ENCODE measurements around the gene ARFIP1.

- TF ChIP-seq ZBTB7A (tag by site-specific recombination; IDR thresholded peaks at IDR 0.05; ENCODE audit: low read depth) (no peak), ZNF302 (tag by site-specific recombination; IDR thresholded peaks at IDR 0.05; ENCODE audit: low read depth) (no peak), OVOL3 (tag by site-specific recombination; IDR thresholded peaks at IDR 0.05) (no peak), ZNF266 (tag by site-specific recombination; IDR thresholded peaks at IDR 0.05; ENCODE audit: low read depth) (no peak), ZNF529 (tag by site-specific recombination; IDR thresholded peaks at IDR 0.05; ENCODE audit: insufficient replicate concordance) (no peak), ZNF114 (tag by site-specific recombination; IDR thresholded peaks at IDR 0.05) (no peak), ZSCAN23 (tag by site-specific recombination; IDR thresholded peaks at IDR 0.05) (no peak), KLF9 (tag by site-specific recombination; IDR thresholded peaks at IDR 0.05; ENCODE audit: low read depth) (no peak), REPIN1 (tag by site-specific recombination; IDR thresholded peaks at IDR 0.05; ENCODE audit: low read depth) (no peak)
- TF ChIP-seq, protein P1, sequence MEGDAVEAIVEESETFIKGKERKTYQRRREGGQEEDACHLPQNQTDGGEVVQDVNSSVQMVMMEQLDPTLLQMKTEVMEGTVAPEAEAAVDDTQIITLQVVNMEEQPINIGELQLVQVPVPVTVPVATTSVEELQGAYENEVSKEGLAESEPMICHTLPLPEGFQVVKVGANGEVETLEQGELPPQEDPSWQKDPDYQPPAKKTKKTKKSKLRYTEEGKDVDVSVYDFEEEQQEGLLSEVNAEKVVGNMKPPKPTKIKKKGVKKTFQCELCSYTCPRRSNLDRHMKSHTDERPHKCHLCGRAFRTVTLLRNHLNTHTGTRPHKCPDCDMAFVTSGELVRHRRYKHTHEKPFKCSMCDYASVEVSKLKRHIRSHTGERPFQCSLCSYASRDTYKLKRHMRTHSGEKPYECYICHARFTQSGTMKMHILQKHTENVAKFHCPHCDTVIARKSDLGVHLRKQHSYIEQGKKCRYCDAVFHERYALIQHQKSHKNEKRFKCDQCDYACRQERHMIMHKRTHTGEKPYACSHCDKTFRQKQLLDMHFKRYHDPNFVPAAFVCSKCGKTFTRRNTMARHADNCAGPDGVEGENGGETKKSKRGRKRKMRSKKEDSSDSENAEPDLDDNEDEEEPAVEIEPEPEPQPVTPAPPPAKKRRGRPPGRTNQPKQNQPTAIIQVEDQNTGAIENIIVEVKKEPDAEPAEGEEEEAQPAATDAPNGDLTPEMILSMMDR (tag by site-specific recombination; IDR thresholded peaks at IDR 0.05), result no peak
- TF ChIP-seq, protein P2, sequence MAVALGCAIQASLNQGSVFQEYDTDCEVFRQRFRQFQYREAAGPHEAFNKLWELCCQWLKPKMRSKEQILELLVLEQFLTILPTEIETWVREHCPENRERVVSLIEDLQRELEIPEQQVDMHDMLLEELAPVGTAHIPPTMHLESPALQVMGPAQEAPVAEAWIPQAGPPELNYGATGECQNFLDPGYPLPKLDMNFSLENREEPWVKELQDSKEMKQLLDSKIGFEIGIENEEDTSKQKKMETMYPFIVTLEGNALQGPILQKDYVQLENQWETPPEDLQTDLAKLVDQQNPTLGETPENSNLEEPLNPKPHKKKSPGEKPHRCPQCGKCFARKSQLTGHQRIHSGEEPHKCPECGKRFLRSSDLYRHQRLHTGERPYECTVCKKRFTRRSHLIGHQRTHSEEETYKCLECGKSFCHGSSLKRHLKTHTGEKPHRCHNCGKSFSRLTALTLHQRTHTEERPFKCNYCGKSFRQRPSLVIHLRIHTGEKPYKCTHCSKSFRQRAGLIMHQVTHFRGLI (tag by site-specific recombination; IDR thresholded peaks at IDR 0.05), result no peak
These were observed 98.1 kb downstream of the ARFIP1 start for GRCh38 chr4:152877868-152878267.
